22Rv1 (cell line): ENCODE measurements around the gene CXCL12.

Source experiments
- H3K27ac ChIP-seq: fragments of 450-650 bp; 2 replicates; pipeline ENCODE4 v1.5.1; 2017
- CTCF ChIP-seq: fragments of 450-650 bp; IDR thresholded peaks from 2 replicates; pipeline ENCODE4 v1.5.1; 2017; ENCODE audit warnings: mild to moderate bottlenecking
- ZFX ChIP-seq: fragments of 450-650 bp; IDR thresholded peaks from 2 replicates; pipeline ENCODE4 v1.6.1; 2017; ENCODE audit warnings: antibody characterized with exemption, borderline replicate concordance

CXCL12 gene

GRCh38 chr10:44358080-44358771 is 26.7 kb downstream of the CXCL12 start:
- H3K27ac ChIP-seq = no peak overlapping the region
- no peak for TF ChIP-seq CTCF
- TF ChIP-seq ZFX = no peak

- TF ChIP-seq CTCF (no peak), ZFX (no peak)
- no peak overlapping the region for H3K27ac ChIP-seq
Measured at GRCh38 chr10:44357023-44357540, 27.8 kb downstream of the CXCL12 start.

GRCh38 chr10:44356139-44357022 is 28.5 kb downstream of the CXCL12 start:
- H3K27ac ChIP-seq = no peak overlapping the region
- TF ChIP-seq CTCF (no peak), ZFX (no peak)

GRCh38 chr10:44355630-44356029 is 29.3 kb downstream of the CXCL12 start:
- TF ChIP-seq ZFX (no peak), CTCF (no peak)

GRCh38 chr10:44354771-44355170 is 30.1 kb downstream of the CXCL12 start:
- no peak for TF ChIP-seq CTCF
- TF ChIP-seq ZFX = no peak
- no peak overlapping the region for H3K27ac ChIP-seq

More at GRCh38 chr10:44355630-44356029, 29.3 kb downstream of the CXCL12 start:
- no peak overlapping the region for H3K27ac ChIP-seq

- H3K27ac ChIP-seq = no peak overlapping the region
- no peak for TF ChIP-seq CTCF
- TF ChIP-seq ZFX = no peak
Measured at GRCh38 chr10:44353721-44354120, 31.2 kb downstream of the CXCL12 start.

- no peak for TF ChIP-seq ZFX
- TF ChIP-seq CTCF = no peak
- no peak overlapping the region for H3K27ac ChIP-seq
Measured at GRCh38 chr10:44353128-44353390, 31.8 kb downstream of the CXCL12 start.
